HG03064 (cell line): ENCODE results near the gene FERMT3.

Source experiments
- ATAC-seq: cut with Tn5 transposase; IDR thresholded peaks from one replicate; pipeline ENCODE4 v1.9.1; 2021; ENCODE audit warnings: low read depth; ENCODE audit not compliant: unreplicated experiment

FERMT3 gene

DNA sequence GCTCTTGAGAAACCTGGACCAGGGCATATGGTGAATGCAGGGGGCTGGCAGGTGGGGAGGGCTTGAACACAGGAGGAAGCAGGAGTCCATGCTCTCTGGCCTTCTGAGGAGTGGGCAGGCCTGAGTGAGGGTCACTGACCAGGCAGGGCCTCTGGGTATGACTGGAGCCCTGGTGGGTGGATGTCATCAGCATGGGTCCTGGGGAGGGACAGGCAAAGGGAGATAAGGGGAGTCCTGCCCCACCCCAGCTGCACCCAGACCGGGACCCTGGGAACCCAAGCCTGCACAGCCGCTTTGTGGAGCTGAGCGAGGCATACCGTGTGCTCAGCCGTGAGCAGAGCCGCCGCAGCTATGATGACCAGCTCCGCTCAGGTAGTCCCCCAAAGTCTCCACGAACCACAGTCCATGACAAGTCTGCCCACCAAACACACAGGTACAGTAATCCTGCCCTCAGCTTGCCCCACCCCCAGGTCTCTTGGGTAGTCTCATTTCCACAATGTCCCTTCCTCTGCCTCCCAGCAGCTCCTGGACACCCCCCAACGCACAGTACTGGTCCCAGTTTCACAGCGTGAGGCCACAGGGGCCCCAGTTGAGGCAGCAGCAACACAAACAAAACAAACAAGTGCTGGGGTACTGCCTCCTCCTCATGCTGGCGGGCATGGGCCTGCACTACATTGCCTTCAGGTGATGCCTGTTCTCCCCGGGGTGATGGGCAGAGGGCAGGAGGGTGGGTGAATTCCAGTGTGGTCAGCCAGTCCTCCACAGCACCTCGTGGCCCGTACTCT lies 25.9 kb downstream of the FERMT3 start:
- no peak for ATAC-seq

DNA sequence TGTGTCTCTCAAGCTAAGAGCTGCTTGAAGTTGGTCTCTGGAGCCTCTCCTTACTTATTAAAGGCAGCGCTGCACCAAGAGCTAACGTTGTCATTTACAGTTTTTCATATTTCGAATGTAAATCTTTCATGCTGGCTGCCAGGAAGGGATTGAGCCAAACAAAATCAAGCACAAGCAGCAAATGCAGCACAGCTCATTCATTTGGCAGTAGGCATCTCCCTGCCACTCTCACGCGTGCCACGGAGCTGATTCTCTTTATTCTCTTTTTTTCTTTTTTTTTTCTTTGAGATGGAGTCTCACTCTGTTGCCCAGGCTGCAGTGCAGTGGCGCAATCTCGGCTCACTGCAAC lies 26.4 kb downstream of the FERMT3 start:
- no peak for ATAC-seq

DNA sequence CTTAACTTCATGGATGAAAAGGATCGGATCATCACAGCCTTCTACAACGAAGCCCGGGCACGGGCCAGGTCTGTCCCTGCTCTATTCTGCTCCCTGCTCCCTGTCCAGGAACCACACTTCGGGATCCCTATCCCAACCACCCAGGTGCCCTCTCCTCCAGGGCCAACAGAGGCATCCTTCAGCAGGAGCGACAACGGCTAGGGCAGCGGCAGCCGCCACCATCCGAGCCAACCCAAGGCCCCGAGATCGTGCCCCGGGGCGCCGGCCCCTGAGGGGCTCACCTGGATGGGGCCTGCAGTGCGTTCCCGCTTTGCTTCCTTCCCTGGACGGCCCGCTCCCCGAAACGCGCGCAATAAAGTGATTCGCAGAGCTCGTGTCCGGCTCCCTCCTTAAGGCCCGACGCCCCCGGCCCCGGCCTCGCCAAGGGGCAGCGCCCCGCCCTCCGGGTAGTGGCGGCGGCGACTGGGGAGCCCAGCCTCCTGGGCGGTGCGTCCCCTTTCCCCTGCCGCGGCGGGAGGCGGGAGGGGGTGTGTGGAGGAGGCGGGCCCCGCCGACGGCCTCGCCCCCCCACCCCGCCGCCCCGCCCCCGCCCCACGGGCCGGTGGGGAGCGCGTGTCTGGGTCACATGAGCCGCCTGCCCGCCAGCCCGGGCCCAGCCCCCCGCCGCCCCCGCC lies 27.5 kb downstream of the FERMT3 start, which contains the start of gene VEGFB:
TSS of gene VEGFB (plus strand) at position 672 of the 674 bp plus-strand sequence. CDS start 250 bp downstream, outside the sequence.
- no peak for ATAC-seq

DNA sequence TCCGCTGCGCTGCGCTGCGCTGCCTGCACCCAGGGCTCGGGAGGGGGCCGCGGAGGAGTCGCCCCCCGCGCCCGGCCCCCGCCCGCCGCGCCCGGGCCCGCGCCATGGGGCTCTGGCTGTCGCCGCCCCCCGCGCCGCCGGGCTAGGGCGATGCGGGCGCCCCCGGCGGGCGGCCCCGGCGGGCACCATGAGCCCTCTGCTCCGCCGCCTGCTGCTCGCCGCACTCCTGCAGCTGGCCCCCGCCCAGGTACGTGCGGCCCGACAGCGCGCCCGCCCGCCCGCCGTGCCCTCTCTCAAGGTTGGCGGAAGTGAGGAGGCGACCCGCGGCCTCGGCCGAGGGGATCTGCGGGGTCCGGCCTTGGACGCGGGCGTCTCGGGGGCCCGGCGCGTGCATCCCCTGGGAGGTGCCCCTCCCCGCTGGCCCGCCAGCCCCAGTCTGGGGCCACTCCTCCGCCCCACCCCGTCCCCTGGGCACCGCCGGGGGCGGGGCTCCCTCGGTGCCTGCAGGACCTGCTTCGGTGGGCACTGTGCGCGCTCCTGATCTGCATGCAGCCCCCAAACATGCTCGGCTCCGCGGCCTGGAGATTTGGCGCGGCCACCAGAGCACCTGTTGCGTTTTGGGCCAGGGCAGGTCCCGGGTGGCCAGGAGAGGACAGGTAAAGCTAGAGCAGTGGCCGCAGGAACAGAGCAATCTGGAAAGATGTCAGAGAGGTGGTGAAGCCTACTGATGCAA lies 28.3 kb downstream of the FERMT3 start:
- no peak for ATAC-seq

DNA sequence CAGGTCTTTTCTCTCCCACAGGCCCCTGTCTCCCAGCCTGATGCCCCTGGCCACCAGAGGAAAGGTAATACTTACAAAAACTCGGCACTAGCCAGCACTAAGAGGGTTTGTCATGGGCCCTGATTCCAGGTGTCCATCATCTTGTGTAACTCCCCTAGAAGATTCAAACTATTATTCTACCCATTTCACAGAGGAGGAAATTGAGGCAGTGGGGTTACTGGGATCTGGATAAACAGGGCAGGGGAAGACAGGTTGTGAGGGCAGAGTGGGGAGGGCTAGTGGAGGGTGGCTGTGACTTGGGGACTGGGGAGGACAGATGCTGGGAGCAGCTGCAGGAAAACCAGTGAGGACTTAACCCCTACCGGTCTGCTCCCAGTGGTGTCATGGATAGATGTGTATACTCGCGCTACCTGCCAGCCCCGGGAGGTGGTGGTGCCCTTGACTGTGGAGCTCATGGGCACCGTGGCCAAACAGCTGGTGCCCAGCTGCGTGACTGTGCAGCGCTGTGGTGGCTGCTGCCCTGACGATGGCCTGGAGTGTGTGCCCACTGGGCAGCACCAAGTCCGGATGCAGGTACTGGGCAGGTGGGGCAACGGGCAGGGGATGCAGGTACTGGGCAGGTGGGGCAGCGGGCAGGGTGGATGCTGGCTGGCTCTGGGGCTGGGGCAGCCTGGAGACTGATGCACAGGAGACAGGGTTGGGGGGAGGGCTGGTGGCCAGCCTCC lies 29.1 kb downstream of the FERMT3 start:
- no peak for ATAC-seq

DNA sequence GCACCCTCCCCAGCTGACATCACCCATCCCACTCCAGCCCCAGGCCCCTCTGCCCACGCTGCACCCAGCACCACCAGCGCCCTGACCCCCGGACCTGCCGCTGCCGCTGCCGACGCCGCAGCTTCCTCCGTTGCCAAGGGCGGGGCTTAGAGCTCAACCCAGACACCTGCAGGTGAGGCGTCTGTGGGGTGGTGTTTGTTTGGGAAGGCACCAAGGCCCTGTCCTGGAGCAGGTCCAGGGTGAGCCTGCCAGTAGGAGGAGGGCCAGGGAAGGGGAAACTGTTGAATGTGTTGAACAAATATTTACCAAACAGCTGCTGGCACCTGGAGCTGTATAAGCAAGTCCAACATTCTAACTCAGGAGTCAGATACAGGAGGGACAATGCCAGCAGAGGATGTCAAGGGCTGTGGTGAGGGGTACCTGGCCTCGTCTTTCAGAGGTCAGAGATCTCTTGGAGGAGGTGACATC lies 31.0 kb downstream of the FERMT3 start:
- no peak for ATAC-seq

DNA sequence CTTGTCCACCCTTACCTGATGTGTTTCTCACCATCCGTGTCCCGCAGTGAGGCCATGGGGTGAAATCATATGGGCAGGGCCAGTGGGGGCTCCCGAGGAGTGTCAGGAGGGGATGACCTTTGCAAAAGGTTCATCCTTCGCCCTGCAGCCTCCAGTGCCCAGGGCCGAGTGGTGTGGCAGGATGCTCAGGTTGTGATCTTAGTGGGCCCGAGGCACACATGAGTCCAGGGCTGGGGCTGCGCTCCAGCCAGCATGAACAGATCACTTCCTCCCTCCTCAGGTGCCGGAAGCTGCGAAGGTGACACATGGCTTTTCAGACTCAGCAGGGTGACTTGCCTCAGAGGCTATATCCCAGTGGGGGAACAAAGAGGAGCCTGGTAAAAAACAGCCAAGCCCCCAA lies 31.6 kb downstream of the FERMT3 start:
- ATAC-seq = no peak

DNA sequence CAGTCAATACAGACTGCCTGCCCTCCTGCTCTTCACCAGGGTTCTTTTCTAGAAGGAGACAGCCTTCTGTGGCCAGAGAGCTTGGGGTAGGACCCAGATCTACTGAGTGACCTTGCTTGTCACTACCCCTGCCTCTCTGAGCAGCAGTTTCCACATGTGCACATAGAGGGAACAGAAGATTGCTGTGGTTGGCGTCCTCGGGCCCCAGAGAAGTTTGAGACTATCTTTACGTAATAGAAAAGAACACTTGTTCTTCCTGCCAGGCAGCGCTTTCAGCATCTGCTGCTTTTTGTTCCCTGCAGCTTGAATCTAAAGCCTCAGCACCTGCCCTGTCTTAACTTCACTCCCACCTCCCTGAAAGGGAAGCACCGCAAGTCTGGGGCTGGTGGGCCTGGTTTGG lies 32.5 kb downstream of the FERMT3 start:
- ATAC-seq = no peak

DNA sequence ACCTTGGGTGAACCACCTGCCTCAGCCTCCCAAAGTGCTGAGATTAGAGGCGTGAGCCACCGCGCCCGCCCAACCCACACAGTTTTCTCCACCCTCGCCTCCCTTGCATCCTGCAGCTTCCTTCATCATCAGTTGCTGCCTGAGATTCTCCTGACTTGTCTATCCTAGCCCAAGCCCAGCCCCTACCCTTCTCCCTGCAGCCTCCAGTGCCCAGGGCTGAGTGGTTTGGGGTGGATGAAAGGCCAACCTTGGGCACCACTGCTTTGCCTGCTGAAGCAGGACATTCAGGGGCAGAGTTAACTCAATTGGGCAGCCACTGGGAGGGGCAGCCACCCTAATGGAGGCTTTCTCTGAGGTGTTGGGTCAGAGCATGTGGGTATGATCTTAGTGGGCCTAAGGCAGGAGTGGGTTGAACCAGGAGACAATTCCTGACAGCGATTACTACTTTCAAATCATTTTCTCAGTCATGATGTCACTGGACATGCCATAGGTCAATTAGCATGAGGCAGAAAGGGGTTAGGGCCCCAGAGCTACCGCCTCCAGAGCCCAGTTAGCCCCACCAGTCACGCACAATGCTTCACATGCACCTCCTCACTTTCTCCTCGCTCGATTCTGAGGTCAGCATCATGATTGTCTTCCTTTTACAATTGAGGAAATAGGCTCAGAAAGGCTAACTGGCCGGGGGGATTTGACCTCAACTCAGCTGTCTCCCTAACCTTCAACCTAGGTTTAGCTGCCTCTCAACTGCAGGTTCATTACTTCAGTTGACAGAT lies 33.3 kb downstream of the FERMT3 start:
- ATAC-seq = no peak

DNA sequence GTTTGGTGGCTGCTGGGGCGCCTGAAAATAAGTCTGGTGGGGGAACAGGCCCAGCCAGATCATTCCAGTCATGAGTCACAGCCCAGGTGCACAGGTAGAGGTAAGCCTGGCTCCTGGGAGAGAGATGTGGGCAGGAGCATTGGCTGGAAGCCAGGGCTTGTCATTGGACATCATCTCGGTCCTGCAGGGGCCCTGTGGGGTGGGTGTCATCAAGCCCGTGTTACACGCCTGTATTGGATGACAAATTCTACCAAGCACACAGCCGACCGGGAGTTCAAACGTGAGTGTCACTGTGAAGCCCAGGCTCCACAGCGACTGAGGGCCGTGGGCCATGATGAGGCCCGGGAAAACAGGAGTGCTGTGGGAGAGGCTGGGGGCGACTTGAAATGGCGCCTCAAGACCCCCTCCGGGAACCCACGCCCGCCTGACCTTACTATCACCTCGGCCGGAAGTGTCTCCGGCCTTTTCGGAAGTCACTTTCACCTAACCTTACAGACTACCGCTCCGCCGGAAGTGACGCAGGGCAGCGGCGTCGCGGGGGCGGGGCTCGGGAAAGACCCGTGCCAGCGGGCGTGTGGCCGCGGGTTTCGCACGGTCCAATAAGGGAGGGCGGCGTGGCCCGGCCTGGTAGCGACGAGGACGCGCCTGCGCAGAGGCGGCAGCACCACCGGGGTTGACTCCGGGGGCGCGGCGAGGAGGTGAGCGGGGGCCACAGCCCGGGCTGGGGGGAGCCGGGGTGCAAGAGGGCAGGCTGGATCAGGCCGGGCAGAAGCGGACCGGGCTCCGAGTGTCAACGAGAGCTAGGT lies 34.1 kb downstream of the FERMT3 start, which contains the start of gene FKBP2:
TSS of gene FKBP2 (plus strand) at position 661 of the 806 bp plus-strand sequence. CDS start 1,293 bp downstream, outside the sequence.
- ATAC-seq = peak; percentile 49

DNA sequence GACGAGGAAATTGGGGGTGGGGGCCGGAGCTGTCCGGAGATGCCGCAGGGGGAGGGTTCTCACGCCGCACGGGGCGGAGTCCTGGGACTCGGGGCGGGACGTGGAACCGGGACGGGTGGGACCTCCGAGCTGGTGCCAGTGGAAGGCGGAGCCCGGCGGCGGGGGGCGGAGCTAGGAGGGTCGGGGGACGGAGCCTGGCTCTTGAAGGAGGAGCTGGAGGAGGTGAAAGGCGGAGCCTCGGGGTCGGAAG lies 34.6 kb downstream of the FERMT3 start:
- ATAC-seq = no peak

DNA sequence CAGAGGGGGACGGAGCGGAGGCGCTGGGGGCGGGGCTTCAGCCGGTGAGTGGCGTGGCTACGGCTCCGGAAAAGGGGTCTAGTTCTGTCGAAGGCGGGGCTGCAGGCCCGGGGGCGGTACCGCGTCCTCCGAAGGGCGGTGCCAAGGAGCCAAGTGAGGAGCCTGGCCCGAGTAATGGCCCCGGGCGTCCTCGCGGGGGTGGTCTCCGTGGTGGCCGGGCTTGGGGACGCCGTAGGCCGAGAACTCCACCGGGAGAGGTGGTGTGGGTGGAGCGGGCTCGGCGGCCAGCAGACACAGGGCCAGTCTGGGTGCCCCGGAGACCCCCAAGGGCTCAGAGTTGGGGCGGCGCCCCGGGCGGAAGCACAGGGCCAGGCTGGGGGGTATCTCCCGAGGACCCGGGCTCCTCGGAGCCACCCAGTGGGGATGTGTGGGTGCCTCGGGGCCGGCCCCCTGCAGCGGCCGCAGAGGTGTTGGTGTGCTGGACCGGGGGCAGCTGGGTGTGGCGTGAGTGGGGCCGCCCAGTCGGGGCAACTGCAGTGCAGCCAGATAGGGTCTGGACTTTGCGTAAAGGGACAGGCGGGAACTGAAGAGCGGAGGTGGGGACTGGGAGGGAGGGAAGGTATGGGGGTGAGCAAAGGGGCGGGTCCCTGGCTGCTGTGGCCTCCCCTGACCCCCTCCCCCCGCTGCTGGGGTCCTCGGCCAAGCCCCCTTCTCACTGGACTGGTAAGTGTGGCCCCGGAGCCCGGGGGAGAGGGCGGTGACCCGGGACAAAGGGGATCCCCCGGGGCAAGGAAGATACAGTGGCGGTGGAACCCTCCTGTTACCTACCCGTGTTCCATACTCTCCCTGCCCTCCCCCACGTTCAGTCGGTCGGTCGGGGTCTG lies 35.2 kb downstream of the FERMT3 start:
- peak; percentile 52 for ATAC-seq

DNA sequence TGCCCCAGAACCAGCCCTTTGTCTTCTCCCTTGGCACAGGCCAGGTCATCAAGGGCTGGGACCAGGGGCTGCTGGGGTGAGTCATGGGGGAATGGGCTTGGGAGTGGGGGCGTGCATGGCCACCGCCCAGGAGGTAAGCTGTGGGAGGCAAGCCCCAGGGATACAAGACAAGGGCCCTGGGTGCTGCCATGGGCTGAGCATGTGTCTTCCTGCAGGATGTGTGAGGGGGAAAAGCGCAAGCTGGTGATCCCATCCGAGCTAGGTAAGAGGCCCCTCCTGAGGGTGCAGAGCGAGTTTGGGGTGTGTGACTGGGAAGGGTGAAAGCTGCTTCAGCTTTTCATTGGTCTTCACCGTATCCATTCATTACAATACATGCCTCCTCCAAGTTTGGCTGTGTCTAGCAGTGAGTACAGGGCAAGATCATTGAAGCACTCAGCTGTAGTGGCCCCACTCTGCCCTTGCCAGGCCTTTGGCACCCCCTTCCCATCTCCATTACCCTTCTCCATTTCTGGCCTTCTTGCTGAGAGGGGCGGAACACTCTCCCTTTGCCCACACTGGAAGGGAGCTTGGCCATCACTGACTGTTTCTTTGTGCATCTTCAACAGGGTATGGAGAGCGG lies 36.8 kb downstream of the FERMT3 start:
- no peak for ATAC-seq

DNA sequence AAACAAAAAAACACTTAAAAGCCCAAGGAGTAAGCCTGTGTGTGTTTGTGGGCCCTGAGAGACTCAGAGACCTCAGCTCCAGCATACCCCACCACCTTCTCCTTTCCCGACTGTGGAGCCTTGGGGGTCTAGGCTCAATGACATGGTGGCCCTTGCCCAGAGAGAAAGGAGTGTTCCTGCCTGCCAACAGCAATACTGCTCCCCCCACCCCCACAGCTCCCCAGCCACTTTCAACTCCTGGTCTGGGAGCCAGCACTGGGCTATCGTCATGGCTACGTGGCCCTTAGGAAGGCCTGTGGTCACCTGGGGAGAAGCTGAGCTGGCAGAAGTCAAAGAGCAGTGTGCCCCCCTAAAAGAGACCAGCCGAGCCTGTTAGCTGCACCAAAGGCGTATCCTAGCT lies 37.6 kb downstream of the FERMT3 start:
- no peak for ATAC-seq

DNA sequence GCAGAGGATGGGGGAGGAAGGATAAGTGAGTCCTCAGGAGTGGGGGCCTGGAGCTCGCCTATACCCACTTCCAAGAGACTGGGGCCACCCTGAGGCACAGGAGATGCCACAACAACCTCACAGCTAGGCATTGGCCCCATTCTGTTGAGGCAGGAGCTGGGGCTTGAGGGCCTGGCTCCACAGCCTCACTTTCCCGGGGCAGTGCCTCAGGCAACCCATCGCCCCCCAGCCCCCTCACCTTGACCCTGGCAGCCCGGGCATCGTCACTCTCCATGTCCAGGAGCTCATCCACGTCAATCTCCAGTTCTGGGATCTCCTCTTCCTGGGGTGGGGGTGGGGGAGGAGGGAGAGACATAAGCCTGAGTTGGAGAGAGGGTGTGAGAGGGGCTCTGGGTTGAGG lies 38.4 kb downstream of the FERMT3 start:
- ATAC-seq = no peak

DNA sequence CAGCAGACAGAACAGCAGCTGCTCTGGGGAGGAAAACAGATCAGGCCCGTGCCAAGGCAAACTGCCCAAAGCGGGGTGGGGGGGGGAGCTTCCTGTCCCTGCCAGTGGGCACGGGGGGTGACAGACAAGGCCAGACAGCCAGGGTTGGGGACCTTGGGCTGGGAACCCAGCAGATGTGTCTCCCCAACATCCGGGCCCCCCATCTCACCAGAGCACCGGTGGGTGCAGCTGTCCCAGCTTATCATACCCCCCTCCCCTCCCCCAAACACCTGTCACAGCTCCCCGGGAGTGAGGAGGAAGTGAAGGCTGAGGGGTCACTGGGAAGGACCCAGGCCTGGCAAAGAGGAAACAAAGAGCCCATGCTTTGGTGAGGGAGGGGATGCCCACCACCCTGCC lies 38.9 kb downstream of the FERMT3 start:
- no peak for ATAC-seq

DNA sequence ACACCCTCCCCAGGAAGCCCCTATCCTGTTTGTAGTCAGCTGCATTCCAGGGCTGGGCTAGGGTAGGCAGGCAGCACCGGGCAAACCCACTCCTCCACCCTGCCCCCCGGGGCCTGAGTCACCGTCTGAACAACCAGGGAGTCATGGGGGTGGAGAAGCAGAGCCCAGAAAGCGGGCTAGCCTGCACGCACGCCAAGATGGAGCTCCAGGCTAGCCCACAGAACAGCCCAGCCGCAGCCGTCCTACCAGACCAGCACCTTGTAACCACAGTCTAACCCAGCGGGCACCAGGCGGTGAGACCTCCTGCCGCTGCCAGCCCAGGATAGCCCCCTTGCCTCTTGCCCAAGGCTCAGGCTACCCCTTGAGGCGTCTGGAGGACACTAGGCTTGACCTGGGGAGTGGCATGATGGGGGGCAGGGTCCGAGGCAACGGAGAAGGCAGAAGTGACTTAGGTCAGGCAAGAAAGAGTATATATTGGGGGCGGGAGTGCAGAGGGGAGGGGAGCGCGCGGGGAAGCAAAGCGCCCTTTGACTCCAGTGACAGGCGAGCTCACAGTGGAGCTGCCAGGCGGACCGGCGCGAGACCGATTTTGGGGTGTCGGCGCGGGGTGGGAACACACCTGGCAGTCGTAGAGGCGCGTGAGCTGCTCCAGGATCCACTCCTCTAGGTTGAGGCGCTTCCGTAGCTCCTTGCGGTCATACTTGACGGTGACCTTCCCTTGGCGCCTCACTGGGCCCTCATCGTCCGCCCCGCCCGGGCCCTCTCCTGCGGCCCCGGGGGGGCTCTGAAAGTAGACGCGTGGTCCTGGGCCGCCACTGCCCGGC lies 39.5 kb downstream of the FERMT3 start:
- no peak for ATAC-seq
